Measurements from ENCODE around the gene SGTB.

- TF ChIP-seq POLR2A (IDR thresholded peaks at IDR 0.05) = no peak
- no peak for TF ChIP-seq CTCF (IDR thresholded peaks at IDR 0.05 in 4 of 5, conservative IDR thresholded peaks at IDR 0.05 in 1 of 5)
These were observed 45.7 kb upstream of the SGTB start for GRCh38 chr5:65767565-65767964.
